ENCODE results near the gene NR2F6.

Gene NR2F6

GRCh38 chr19:17219286-17219685 lies 26.4 kb downstream of the NR2F6 start:
- no peak for TF ChIP-seq ZFX (IDR thresholded peaks at IDR 0.05)
- TF ChIP-seq CTCF (conservative IDR thresholded peaks at IDR 0.05): no peak
- H3K27ac ChIP-seq: no peak overlapping the region

GRCh38 chr19:17216058-17216670 lies 29.6 kb downstream of the NR2F6 start:
- TF ChIP-seq CTCF (conservative IDR thresholded peaks at IDR 0.05) (no peak), ZFX (IDR thresholded peaks at IDR 0.05) (no peak)
- peak overlapping the region; percentile 80 for H3K27ac ChIP-seq

GRCh38 chr19:17215127-17215971 lies 30.4 kb downstream of the NR2F6 start, which contains the start of gene USE1:
TSS of gene USE1 (plus strand) at chr19:17215357. CDS start at chr19:17215406, 49 bp downstream.
- TF ChIP-seq CTCF (conservative IDR thresholded peaks at IDR 0.05) (no peak), ZFX (IDR thresholded peaks at IDR 0.05) (no peak)

GRCh38 chr19:17214508-17215126 lies 31.1 kb downstream of the NR2F6 start:
- no peak for TF ChIP-seq CTCF (conservative IDR thresholded peaks at IDR 0.05)
- TF ChIP-seq ZFX (IDR thresholded peaks at IDR 0.05): no peak
- H3K27ac ChIP-seq: peak overlapping the region; percentile 80

More at GRCh38 chr19:17215127-17215971, 30.4 kb downstream of the NR2F6 start, which contains the start of gene USE1:
- peak within 1 kb of the TSS; percentile 80 for H3K27ac ChIP-seq

- TF ChIP-seq ZFX (IDR thresholded peaks at IDR 0.05): no peak
- no peak for TF ChIP-seq CTCF (conservative IDR thresholded peaks at IDR 0.05)
- H3K27ac ChIP-seq: no peak overlapping the region
These were observed 32.4 kb downstream of the NR2F6 start for GRCh38 chr19:17213334-17213733.

- TF ChIP-seq ZFX (IDR thresholded peaks at IDR 0.05) (no peak), CTCF (conservative IDR thresholded peaks at IDR 0.05) (no peak)
- H3K27ac ChIP-seq: no peak overlapping the region
These were observed 33.9 kb downstream of the NR2F6 start for GRCh38 chr19:17211547-17212446.

Measured in C4-2B (cell line).